ENCODE results near the gene GTPBP1. TPM values are rescaled to one million over a fixed set of nuclear protein-coding genes. Genes with fewer than 3 reads are reported as not detected.

Gene GTPBP1
- total and polyA plus RNA-seq, 2 donors (not counting 1 experiment from before 2014, with no cell fraction given): 77.8 to 174 TPM

DNA sequence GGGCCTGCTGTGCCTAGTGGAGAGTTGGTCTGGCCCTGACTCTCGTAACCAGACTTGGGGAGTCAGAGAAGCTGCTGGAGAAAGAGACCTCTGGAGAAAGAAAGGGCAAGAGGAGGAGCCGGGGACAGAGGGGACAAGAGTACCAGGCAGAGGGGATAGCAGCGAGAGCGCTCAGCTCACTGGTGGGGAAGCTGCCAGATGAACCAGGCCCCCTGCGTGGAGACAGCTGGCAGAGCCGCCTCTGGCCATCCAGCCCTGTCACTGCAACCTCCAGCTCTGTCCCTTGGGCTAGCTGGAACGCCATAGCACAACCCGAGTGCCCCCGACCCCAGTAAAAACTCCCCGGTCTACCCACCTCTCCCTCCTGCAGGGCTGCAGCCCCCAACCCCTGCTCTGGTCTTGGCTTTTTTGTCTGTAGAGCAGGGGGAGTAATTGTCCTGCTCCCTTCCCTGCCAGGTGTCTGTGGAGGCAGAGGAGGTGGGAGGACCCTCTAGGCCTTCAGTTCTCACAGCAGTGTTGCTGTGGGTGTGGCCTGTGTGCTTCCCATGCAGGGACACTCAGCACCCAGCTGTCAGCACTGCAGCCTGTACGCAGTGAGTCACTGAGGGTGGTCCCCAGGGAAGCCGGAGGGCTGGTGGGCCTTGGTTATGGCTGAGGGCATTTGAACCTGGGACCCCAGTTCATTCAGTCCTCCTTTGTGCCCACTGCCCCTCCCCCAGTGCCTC is 54.9 kb downstream of the GTPBP1 start:
- WGBS (ENCODE audit: insufficient coverage): 83% methylated on average over 7 of the region's 12 CpGs
- DNase-seq (peak; percentile 27), ATAC-seq (ENCODE audit: low read depth) (peak; percentile 34)
- Histone ChIP-seq H2AFZ (ENCODE audit: insufficient read depth, low read depth, low read length, poor library complexity, severe bottlenecking) (no peak overlapping the region), H3K4me1 (ENCODE audit: control insufficient read depth in 2 of 2, insufficient read depth in 2 of 2, low read length in 2 of 2) (peaks cover 39 to 54% of the 10 kb centered on the region in 2 donors), H3K4me3 (ENCODE audit: control extremely low read depth in 1 of 5, extremely low read depth in 1 of 5, insufficient read depth in 1 of 5, low read depth in 2 of 5, low read length in 4 of 5) (no peak overlapping the region), H3K27me3 (replicated peaks in 1 of 4; ENCODE audit: control extremely low read depth in 1 of 4, control insufficient read depth in 3 of 4, insufficient read depth in 4 of 4, low read length in 3 of 4) (no peaks in the 10 kb centered on the region), H3K4me2 (replicated peaks; ENCODE audit: low read depth, low read length, poor library complexity, severe bottlenecking) (peak overlapping the region; percentile 54), H3K9me3 (ENCODE audit: control extremely low read depth in 1 of 3, control insufficient read depth in 2 of 3, insufficient read depth in 1 of 3, low read length in 2 of 3) (no peaks in the 10 kb centered on the region), H3K79me2 (ENCODE audit: control insufficient read depth, insufficient read depth, low read length) (peaks cover 4% of the 10 kb centered on the region), H3K9ac (ENCODE audit: low read length) (peak overlapping the region; percentile 18), H3K27ac (ENCODE audit: low read length in 2 of 2) (no peak overlapping the region), H4K20me1 (ENCODE audit: control insufficient read depth, insufficient read depth, low read length, poor library complexity, severe bottlenecking) (no peaks in the 10 kb centered on the region), H3K36me3 (replicated peaks in 1 of 2; ENCODE audit: control extremely low read depth in 1 of 2, control insufficient read depth in 1 of 2, extremely low read depth in 1 of 2, insufficient read depth in 2 of 2, low read length in 1 of 2) (no peaks in the 10 kb centered on the region)
- ChIA-PET POLR2A (interaction anchor here (1.4 kb wide), 2 partner anchors 10 to 14 kb away, joined by 4 read pairs; no protein-coding TSS in a partner anchor), CTCF (interaction anchor here (1.2 to 1.4 kb wide), 2 partner anchors 8 to 25 kb away, joined by 3 to 4 read pairs; no protein-coding TSS in a partner anchor)
- H3K27ac Mint-ChIP-seq: peak overlapping the region; percentile 50
- TF ChIP-seq EZH2 (IDR thresholded peaks at IDR 0.05; ENCODE audit: borderline replicate concordance, insufficient read depth, low read depth, low read length, poor library complexity, severe bottlenecking): no peak
- TF ChIP-seq, protein P1, sequence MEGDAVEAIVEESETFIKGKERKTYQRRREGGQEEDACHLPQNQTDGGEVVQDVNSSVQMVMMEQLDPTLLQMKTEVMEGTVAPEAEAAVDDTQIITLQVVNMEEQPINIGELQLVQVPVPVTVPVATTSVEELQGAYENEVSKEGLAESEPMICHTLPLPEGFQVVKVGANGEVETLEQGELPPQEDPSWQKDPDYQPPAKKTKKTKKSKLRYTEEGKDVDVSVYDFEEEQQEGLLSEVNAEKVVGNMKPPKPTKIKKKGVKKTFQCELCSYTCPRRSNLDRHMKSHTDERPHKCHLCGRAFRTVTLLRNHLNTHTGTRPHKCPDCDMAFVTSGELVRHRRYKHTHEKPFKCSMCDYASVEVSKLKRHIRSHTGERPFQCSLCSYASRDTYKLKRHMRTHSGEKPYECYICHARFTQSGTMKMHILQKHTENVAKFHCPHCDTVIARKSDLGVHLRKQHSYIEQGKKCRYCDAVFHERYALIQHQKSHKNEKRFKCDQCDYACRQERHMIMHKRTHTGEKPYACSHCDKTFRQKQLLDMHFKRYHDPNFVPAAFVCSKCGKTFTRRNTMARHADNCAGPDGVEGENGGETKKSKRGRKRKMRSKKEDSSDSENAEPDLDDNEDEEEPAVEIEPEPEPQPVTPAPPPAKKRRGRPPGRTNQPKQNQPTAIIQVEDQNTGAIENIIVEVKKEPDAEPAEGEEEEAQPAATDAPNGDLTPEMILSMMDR (IDR thresholded peaks at IDR 0.05): no peak
- H3K4me3 Mint-ChIP-seq: no peak overlapping the region
- peaks cover 31% of the 10 kb centered on the region for H3K4me1 Mint-ChIP-seq
- H3K9me3 Mint-ChIP-seq (ENCODE audit: insufficient read depth): no peaks in the 10 kb centered on the region
- intact Hi-C loops (cut with micrococcal nuclease): no loop called here
- no peaks in the 10 kb centered on the region for H3K27me3 Mint-ChIP-seq
